ENCODE measurements around the gene LAIR1.

GRCh38 chr19:54408456-54409026 lies 43.8 kb upstream of the LAIR1 start:
- TF ChIP-seq EZH2phosphoT487 (IDR thresholded peaks at IDR 0.05; ENCODE audit: insufficient read depth, low read depth): no peak
- no peak for TF ChIP-seq EZH2 (IDR thresholded peaks at IDR 0.05; ENCODE audit: insufficient read depth, poor library complexity, severe bottlenecking)
